ENCODE results near the gene TRIM54. TPM values are rescaled to one million over a fixed set of nuclear protein-coding genes. Genes with fewer than 3 reads are reported as not detected.

Gene TRIM54
- total RNA-seq, 2 donors from 2014 or later: 97.2 to 136 TPM

DNA sequence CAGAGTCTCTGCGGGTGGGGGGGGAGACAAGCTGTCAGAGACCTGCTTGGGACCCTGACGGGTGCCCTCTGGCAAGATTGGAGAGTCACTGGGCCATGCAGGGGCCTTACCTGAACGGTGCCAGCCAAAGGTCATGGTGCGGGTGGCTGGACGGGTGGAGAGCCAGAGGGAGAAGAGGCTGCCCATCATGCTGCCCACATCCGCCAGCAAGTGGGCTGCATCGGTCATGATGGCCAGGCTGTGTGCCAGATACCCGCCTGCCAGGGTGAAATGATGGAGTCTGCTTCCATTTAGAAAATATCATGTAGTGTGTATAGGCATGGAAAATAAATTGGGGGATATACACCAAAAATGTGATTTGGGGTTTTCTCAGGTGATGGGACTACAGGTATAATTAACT, 24.2 kb upstream of the TRIM54 start:
- peaks cover 0 to 19% of the 10 kb centered on the region in 2 donors for H3K4me1 ChIP-seq
- peaks cover 0 to 12% of the 10 kb centered on the region in 2 donors for H3K27me3 ChIP-seq
- H3K36me3 ChIP-seq: no peaks in the 10 kb centered on the region
- H3K9me3 ChIP-seq: no peaks in the 10 kb centered on the region
- H3K27ac ChIP-seq: no peak overlapping the region
- no peak overlapping the region for H3K4me3 ChIP-seq
- DNase-seq (ENCODE audit: low spot score): no peak
- TF ChIP-seq, protein P1, sequence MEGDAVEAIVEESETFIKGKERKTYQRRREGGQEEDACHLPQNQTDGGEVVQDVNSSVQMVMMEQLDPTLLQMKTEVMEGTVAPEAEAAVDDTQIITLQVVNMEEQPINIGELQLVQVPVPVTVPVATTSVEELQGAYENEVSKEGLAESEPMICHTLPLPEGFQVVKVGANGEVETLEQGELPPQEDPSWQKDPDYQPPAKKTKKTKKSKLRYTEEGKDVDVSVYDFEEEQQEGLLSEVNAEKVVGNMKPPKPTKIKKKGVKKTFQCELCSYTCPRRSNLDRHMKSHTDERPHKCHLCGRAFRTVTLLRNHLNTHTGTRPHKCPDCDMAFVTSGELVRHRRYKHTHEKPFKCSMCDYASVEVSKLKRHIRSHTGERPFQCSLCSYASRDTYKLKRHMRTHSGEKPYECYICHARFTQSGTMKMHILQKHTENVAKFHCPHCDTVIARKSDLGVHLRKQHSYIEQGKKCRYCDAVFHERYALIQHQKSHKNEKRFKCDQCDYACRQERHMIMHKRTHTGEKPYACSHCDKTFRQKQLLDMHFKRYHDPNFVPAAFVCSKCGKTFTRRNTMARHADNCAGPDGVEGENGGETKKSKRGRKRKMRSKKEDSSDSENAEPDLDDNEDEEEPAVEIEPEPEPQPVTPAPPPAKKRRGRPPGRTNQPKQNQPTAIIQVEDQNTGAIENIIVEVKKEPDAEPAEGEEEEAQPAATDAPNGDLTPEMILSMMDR (IDR thresholded peaks at IDR 0.05): no peak

DNA sequence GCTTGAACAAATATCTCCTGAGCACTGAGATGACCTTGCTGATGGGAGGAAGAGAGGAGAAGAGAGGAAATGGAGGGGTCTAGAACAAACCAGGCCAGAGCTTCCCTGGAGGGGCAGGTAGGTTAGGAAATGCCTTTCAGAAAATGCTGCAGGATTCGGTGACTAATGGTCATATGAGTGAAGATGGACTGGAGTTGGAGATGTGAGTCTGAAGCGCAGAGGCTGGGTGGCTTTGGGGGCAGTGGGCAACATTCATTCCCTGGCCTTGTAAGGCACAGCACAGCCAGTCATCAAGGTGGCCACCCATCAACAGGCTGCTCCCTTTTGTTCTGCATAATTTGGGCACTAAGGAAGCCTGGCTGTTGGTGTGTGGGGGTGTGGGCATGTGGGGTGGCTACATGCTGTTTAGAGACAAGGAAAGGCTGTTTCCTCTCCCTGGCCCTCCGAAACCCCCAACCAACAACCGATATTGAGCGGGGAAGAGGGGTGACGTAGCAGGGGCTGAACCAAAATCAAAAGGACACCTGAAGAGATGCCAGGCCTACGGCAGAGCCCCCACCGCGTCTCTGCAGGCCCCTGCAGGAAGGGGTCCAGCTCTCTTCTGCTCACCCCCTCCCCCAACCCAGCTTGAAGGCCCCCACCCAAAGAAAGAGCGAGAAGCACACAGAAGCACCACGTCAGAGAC, 20.8 kb upstream of the TRIM54 start:
- Histone ChIP-seq H3K27me3 (peaks cover 0 to 18% of the 10 kb centered on the region in 2 donors), H3K36me3 (no peaks in the 10 kb centered on the region), H3K4me1 (peaks cover 0 to 44% of the 10 kb centered on the region in 2 donors), H3K9me3 (no peaks in the 10 kb centered on the region), H3K4me3 (peak overlapping the region in 1 of 2 donors; percentile 57), H3K27ac (no peak overlapping the region)
- TF ChIP-seq, protein P1 (IDR thresholded peaks at IDR 0.05): no peak
- DNase-seq (ENCODE audit: low spot score): no peak

DNA sequence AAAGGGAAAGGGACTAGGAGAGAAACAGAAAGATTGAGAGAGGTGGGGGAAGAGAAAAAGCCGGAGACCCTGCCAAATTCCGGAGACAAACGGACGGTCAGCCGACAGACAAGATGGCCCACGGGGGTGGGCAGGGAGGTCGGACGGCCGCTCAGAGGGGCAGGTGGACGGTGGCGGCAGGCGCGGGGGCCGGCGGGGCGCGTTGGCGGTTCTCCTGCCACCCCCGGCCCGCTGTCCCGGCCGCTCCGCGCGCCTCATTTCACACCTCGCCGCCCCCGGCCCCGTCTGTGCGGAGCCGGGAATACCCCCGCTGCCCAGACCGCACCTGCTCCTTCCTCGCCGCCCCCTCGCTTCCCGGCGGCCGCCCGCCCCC, 20.3 kb upstream of the TRIM54 start:
- peaks cover 0 to 18% of the 10 kb centered on the region in 2 donors for H3K27me3 ChIP-seq
- DNase-seq (ENCODE audit: low spot score): no peak

DNA sequence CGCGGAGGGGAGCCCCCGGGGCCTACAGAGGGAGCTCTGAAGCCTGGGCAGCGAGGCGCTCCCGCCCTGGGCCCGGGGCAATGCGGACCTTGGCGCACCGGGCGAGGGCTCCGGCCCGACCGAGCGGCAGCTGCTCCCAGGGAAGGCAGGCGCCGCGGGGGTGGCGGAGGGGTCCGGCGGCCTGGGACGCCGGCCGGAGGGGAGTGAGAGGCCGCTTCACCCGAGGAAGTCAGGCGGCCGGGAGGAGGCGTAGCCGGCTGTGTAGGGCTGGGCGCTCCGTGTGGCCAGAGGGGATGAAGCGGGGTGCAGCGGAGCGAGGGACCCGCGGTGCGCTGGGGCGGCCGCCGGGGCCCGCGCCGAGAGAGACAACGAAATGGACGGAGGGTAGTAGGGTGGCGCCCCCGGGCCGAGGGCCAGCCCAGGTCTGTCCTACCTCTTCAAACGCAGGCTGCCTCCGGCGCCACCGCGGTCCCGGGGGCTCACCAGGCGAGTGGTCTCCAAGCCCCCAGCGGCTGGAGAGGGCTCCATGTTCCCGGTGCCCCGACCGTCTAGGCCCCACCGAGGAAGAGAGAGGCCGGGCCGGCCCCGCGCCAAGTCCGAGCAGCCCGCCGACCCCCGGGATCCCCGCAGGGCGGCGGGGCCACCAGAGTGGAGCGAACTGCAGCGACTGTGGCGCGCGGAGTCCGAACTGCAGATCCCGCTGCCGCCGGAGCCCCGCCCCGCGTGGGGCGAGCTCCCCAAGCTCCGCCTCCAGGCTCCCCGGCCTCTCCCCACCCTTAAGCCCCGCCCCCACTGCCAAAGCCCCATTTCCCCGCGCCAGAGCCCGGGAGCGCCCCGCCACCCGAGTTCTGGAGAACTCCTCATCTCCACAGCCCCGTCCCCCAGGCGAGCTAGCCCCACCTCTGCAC, 19.6 kb upstream of the TRIM54 start, which contains the start of gene SLC30A3:
SLC30A3 (minus strand) TSS at position 669 of the 908 bp plus-strand sequence; CDS start at position 528, 141 bp downstream.
- DNase-seq (ENCODE audit: low spot score): no peak
- Histone ChIP-seq H3K9me3 (no peaks in the 10 kb centered on the region), H3K27me3 (peaks cover 0 to 18% of the 10 kb centered on the region in 2 donors), H3K4me1 (peaks cover 0 to 44% of the 10 kb centered on the region in 2 donors), H3K27ac (peak within 1 kb of the TSS; percentile 6 to 72), H3K36me3 (no peaks in the 10 kb centered on the region), H3K4me3 (peak within 1 kb of the TSS; percentile 52 to 57)
- TF ChIP-seq, protein P1 (IDR thresholded peaks at IDR 0.05): peak in 1 of 2 donors; percentile 14

More for the DNA sequence above, 20.3 kb upstream of the TRIM54 start:
- TF ChIP-seq, protein P1 (IDR thresholded peaks at IDR 0.05): no peak
- H3K27ac ChIP-seq: no peak overlapping the region
- H3K4me1 ChIP-seq: peaks cover 0 to 44% of the 10 kb centered on the region in 2 donors
- H3K4me3 ChIP-seq: peak overlapping the region; percentile 52 to 57
- no peaks in the 10 kb centered on the region for H3K36me3 ChIP-seq
- no peaks in the 10 kb centered on the region for H3K9me3 ChIP-seq

DNA sequence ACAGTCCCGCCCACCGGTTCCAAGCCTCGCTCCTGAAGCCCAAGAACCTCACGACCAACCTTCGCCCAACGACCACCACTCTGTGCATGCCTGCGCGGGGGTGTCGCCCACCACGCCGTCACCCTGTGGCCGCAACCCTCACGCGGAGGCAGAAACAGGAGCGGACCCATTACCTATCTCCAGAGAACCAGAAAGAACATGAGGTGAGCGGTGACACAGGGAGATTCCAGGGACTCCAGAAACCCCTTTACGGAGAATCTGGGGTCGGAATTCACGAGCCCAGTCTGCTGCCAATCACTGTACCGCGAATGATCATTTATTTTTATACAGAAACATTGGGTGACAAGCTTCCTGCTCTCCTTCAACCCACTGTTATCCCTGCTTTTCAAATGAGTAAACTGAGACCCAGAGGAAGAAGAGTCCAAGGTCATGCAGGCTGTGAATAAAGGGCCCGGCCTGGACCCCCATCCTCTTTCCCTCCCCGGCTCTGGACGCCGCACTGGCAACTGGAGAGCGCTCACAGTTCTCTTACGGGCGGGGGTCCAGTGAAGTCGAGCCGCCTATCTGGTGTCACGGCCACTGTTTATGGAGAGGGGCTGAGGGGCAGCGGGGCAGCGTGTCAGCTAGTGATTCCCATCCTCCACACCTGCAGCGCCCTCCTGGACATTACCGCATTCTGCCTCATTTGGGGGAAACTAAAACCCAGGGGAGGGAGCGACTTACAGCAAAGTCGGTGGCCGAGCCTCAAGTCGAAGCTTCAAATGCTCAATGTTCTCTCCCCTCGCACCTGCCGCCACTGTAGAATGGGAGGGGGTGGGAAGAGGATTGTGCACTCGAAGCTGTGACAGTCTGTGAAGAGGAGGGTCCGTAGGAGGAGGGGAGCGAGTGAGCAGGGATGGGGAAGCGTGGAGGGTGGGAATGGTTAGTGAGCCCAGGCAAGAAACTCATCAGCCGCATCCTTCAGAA, 18.7 kb upstream of the TRIM54 start:
- DNase-seq (ENCODE audit: low spot score): no peak
- Histone ChIP-seq H3K4me3 (peak overlapping the region; percentile 52 to 57), H3K9me3 (no peaks in the 10 kb centered on the region), H3K27ac (peak overlapping the region; percentile 6 to 72), H3K27me3 (peaks cover 0 to 18% of the 10 kb centered on the region in 2 donors), H3K4me1 (peaks cover 0 to 44% of the 10 kb centered on the region in 2 donors), H3K36me3 (no peaks in the 10 kb centered on the region)
- TF ChIP-seq, protein P1 (IDR thresholded peaks at IDR 0.05): no peak
